ENCODE measurements around the gene RHOG. TPM values are rescaled to one million over a fixed set of nuclear protein-coding genes. Genes with fewer than 3 reads are reported as not detected.

Gene RHOG
- total and polyA plus RNA-seq, 9 of the 15 experiments (the other 6 are each of a cell fraction or from before 2014, with no cell fraction given): 22.6 to 162 (median 80.3) TPM

DNA sequence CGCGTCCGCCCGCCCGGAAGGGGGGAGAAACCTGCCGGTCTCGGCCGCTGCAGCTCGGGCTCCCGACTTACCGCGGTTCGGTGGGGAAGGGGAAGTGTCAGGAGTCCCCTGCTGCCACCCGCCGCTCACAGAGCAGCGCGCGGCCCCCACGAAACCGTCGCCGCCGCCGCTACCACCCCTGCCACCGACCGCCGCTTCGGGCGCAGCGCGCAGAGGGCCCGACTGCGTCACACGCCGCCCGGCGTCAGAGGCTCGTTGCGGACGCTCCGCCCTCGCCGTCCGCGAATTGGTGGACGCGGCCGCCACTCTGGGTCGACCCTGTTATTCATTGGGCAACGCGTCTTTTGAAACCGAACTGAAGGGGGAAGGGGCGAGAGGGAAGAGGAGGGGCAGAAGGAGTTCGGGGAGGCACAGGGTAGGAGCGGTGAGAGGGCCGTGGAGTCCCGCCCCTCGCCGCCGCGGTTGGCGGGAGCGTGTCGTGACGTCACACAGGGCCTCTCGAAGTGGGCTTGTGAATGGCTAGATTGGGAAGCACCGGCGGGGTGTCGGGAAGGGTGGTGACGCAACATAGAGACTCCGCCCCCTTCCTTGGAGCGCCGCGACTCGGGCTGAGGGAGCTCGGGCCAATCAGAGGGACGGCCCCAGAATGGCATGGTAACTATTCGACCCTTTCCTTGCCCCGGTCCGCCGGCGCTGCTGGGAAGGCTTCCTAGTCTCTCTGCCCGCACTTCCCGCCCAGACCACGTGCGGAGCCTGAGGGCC, 43.2 kb downstream of the RHOG start, which contains the start of gene NUP98 (continued):
- TF ChIP-seq ZNF740 (CRISPR knock-in tag; IDR thresholded peaks at IDR 0.05) (0 out of 2 replicates have a peak, but pooled peaks have one; percentile 19), ZNF740 (tag; IDR thresholded peaks at IDR 0.05) (no peak), TFAP4 (CRISPR knock-in tag; IDR thresholded peaks at IDR 0.05; ENCODE audit: borderline replicate concordance) (peak; percentile 75; the same call in 1 of the 2 replicates), PCBP2 (IDR thresholded peaks at IDR 0.05; ENCODE audit: low read depth, low read length, poor library complexity, severe bottlenecking) (no peak), NCOA1 (IDR thresholded peaks at IDR 0.05; ENCODE audit: low read depth) (peak; percentile 93), SUPT5H (IDR thresholded peaks at IDR 0.05) (peak; percentile 91), ATF1 (CRISPR knock-in tag; IDR thresholded peaks at IDR 0.05) (peak; percentile 73), ATF1 (tag; IDR thresholded peaks at IDR 0.05) (peak; percentile 100), PTRF (tag; IDR thresholded peaks at IDR 0.05) (no peak), SIN3B (IDR thresholded peaks at IDR 0.05; ENCODE audit: low read depth) (peak; percentile 80), GTF2A2 (tag; IDR thresholded peaks at IDR 0.05) (no peak), GATAD2B (IDR thresholded peaks at IDR 0.05; ENCODE audit: borderline replicate concordance) (peak; percentile 74; the same call in 1 of the 2 replicates), SRF (CRISPR knock-in tag; IDR thresholded peaks at IDR 0.05) (peak in 1 of 2 experiments; percentile 32; a peak in 2 of 4 replicates), SP1 (CRISPR knock-in tag; IDR thresholded peaks at IDR 0.05) (peak; percentile 99), ZNF146 (CRISPR knock-in tag; IDR thresholded peaks at IDR 0.05; ENCODE audit: unreplicated experiment) (no peak)
- TF ChIP-seq, protein P1, sequence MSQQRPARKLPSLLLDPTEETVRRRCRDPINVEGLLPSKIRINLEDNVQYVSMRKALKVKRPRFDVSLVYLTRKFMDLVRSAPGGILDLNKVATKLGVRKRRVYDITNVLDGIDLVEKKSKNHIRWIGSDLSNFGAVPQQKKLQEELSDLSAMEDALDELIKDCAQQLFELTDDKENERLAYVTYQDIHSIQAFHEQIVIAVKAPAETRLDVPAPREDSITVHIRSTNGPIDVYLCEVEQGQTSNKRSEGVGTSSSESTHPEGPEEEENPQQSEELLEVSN (IDR thresholded peaks at IDR 0.05; ENCODE audit: borderline replicate concordance in 1 of 2, extremely low read depth in 1 of 2, insufficient read depth in 1 of 2, insufficient read length in 1 of 2, low read depth in 1 of 2, low read length in 1 of 2, poor library complexity in 1 of 2, severe bottlenecking in 1 of 2): peak; percentile 95 to 97
- TF ChIP-seq, protein P2, sequence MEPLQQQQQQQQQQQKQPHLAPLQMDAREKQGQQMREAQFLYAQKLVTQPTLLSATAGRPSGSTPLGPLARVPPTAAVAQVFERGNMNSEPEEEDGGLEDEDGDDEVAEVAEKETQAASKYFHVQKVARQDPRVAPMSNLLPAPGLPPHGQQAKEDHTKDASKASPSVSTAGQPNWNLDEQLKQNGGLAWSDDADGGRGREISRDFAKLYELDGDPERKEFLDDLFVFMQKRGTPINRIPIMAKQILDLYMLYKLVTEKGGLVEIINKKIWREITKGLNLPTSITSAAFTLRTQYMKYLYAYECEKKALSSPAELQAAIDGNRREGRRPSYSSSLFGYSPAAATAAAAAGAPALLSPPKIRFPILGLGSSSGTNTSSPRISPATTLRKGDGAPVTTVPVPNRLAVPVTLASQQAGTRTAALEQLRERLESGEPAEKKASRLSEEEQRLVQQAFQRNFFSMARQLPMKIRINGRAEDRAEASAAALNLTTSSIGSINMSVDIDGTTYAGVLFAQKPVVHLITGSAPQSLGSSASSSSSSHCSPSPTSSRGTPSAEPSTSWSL (CRISPR knock-in tag; IDR thresholded peaks at IDR 0.05; ENCODE audit: borderline replicate concordance): peak; percentile 52; the same call in 1 of the 2 replicates
- TF ChIP-seq, protein P3, sequence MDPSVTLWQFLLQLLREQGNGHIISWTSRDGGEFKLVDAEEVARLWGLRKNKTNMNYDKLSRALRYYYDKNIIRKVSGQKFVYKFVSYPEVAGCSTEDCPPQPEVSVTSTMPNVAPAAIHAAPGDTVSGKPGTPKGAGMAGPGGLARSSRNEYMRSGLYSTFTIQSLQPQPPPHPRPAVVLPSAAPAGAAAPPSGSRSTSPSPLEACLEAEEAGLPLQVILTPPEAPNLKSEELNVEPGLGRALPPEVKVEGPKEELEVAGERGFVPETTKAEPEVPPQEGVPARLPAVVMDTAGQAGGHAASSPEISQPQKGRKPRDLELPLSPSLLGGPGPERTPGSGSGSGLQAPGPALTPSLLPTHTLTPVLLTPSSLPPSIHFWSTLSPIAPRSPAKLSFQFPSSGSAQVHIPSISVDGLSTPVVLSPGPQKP (CRISPR knock-in tag; IDR thresholded peaks at IDR 0.05): no peak
- TF ChIP-seq, protein P4, sequence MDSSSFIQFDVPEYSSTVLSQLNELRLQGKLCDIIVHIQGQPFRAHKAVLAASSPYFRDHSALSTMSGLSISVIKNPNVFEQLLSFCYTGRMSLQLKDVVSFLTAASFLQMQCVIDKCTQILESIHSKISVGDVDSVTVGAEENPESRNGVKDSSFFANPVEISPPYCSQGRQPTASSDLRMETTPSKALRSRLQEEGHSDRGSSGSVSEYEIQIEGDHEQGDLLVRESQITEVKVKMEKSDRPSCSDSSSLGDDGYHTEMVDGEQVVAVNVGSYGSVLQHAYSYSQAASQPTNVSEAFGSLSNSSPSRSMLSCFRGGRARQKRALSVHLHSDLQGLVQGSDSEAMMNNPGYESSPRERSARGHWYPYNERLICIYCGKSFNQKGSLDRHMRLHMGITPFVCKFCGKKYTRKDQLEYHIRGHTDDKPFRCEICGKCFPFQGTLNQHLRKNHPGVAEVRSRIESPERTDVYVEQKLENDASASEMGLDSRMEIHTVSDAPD (CRISPR knock-in tag; IDR thresholded peaks at IDR 0.05): no peak

All from K562 (cell line).